GM19328 (cell line): Measurements from ENCODE around the gene PRELP.
"Not testable (repeated sequence)": the region's sequence is repeated elsewhere in the genome, so short reads cannot be mapped to it uniquely, and the experiment has no call there.

Experiments
- ATAC-seq: cut with Tn5 transposase; IDR thresholded peaks from one replicate; pipeline ENCODE4 v1.9.1; 2021; ENCODE audit warnings: mild to moderate bottlenecking, moderate library complexity; ENCODE audit not compliant: unreplicated experiment

The PRELP gene

GRCh38 chr1:203475012-203475981, at the start of gene PRELP:
PRELP (plus strand) TSS chr1:203475806; CDS start chr1:203483185, 7,379 bp downstream.
- no peak for ATAC-seq

GRCh38 chr1:203426366-203426765, 49.2 kb upstream of the PRELP start:
- no peak for ATAC-seq

- ATAC-seq, result no peak
Measured at GRCh38 chr1:203426870-203427269, 48.7 kb upstream of the PRELP start.

GRCh38 chr1:203427451-203427850, 48.2 kb upstream of the PRELP start:
- no peak for ATAC-seq

GRCh38 chr1:203428981-203429599, 46.5 kb upstream of the PRELP start:
- no peak for ATAC-seq

- ATAC-seq, result no peak
Measured at GRCh38 chr1:203435615-203436014, 40.0 kb upstream of the PRELP start.

- no peak for ATAC-seq
Measured at GRCh38 chr1:203437696-203438315, 37.8 kb upstream of the PRELP start.

GRCh38 chr1:203439131-203439730, 36.4 kb upstream of the PRELP start:
- no peak for ATAC-seq

- ATAC-seq, result no peak
Measured at GRCh38 chr1:203440771-203441170, 34.8 kb upstream of the PRELP start.

- no peak for ATAC-seq
Measured at GRCh38 chr1:203441766-203442165, 33.8 kb upstream of the PRELP start.

- ATAC-seq, result no peak
Measured at GRCh38 chr1:203442821-203443220, 32.8 kb upstream of the PRELP start.

- ATAC-seq, result no peak
Measured at GRCh38 chr1:203443296-203443695, 32.3 kb upstream of the PRELP start.

GRCh38 chr1:203444171-203444576, 31.4 kb upstream of the PRELP start:
- ATAC-seq, result no peak

- ATAC-seq, result no peak
Measured at GRCh38 chr1:203447151-203447550, 28.5 kb upstream of the PRELP start.

- not testable (repeated sequence) for ATAC-seq
Measured at GRCh38 chr1:203447598-203447997, 28.0 kb upstream of the PRELP start.

GRCh38 chr1:203448521-203449061, 27.0 kb upstream of the PRELP start:
- ATAC-seq, result no peak

GRCh38 chr1:203450001-203450400, 25.6 kb upstream of the PRELP start:
- ATAC-seq, result no peak

- no peak for ATAC-seq
Measured at GRCh38 chr1:203450479-203451149, 25.0 kb upstream of the PRELP start.

GRCh38 chr1:203451836-203452784, 23.5 kb upstream of the PRELP start:
- no peak for ATAC-seq
